Neural cell (in vitro differentiated cells): ENCODE results near the gene GUCD1.

Source experiments
- CTCF ChIP-seq: fragments of 450-650 bp; IDR thresholded peaks from 2 replicates; pipeline ENCODE4 v1.5.1; 2014; ENCODE audit warnings: antibody characterized with exemption, mild to moderate bottlenecking, moderate library complexity; ENCODE audit not compliant: poor library complexity, severe bottlenecking
- EP300 ChIP-seq: fragments of 450-650 bp; conservative IDR thresholded peaks from 2 replicates; pipeline ENCODE4 v1.6.1; 2014; ENCODE audit warnings: antibody characterized with exemption, mild to moderate bottlenecking, moderate library complexity; ENCODE audit not compliant: poor library complexity, severe bottlenecking
- EZH2 ChIP-seq: fragments of 200-600, 300-800 bp; shearing (Covaris generic), sonication (generic); IDR thresholded peaks from 2 replicates; pipeline ENCODE4 v1.6.1; 2014; ENCODE audit warnings: antibody characterized with exemption, low read length, borderline replicate concordance, mild to moderate bottlenecking; ENCODE audit not compliant: insufficient read depth, poor library complexity, severe bottlenecking
- MXI1 ChIP-seq: fragments of 450-650 bp; conservative IDR thresholded peaks from 2 replicates; pipeline ENCODE4 v1.6.1; 2014; ENCODE audit warnings: antibody characterized with exemption, mild to moderate bottlenecking; ENCODE audit not compliant: poor library complexity, severe bottlenecking
- RAD21 ChIP-seq: fragments of 450-650 bp; conservative IDR thresholded peaks from 2 replicates; pipeline ENCODE4 v1.6.1; 2014; ENCODE audit warnings: antibody characterized with exemption, mild to moderate bottlenecking, moderate library complexity
- SMC3 ChIP-seq: fragments of 450-650 bp; conservative IDR thresholded peaks from 2 replicates; pipeline ENCODE4 v1.6.1; 2014; ENCODE audit warnings: antibody characterized with exemption, mild to moderate bottlenecking, moderate library complexity; ENCODE audit not compliant: poor library complexity

- TF ChIP-seq CTCF, result no peak
- TF ChIP-seq MXI1, result no peak
- no peak for TF ChIP-seq EP300
- no peak for TF ChIP-seq EZH2
- no peak for TF ChIP-seq RAD21
- TF ChIP-seq SMC3, result no peak
Measured at GRCh38 chr22:24576778-24577177, 21.8 kb upstream of the GUCD1 start.
